ENCODE results near the gene CUX1.
A peak's percentile ranks its signal among the peaks of the same experiment; 100 is the strongest.
"Not testable (repeated sequence)": the region's sequence is repeated elsewhere in the genome, so short reads cannot be mapped to it uniquely, and the experiment has no call there.

Gene CUX1

GRCh38 chr7:101856473-101857357 lies 39.3 kb downstream of the CUX1 start:
- peak; percentile 68 for DNase-seq

GRCh38 chr7:101857358-101857811 lies 40.0 kb downstream of the CUX1 start:
- DNase-seq, result no peak

GRCh38 chr7:101858437-101859385 lies 41.3 kb downstream of the CUX1 start:
- DNase-seq, result no peak

- DNase-seq, result no peak
These were observed 42.1 kb downstream of the CUX1 start for GRCh38 chr7:101859411-101860106.

- DNase-seq, result no peak
These were observed 43.1 kb downstream of the CUX1 start for GRCh38 chr7:101860316-101861217.

GRCh38 chr7:101861218-101861775 lies 43.9 kb downstream of the CUX1 start:
- no peak for DNase-seq

GRCh38 chr7:101862280-101863220 lies 45.1 kb downstream of the CUX1 start:
- DNase-seq, result no peak

GRCh38 chr7:101863598-101863997 lies 46.2 kb downstream of the CUX1 start:
- DNase-seq, result no peak

- DNase-seq, result no peak
These were observed 46.6 kb downstream of the CUX1 start for GRCh38 chr7:101864039-101864438.

- DNase-seq, result no peak
These were observed 47.6 kb downstream of the CUX1 start for GRCh38 chr7:101865031-101865430.

GRCh38 chr7:101865455-101865854 lies 48.0 kb downstream of the CUX1 start:
- DNase-seq, result no peak

GRCh38 chr7:101866328-101866727 lies 48.9 kb downstream of the CUX1 start:
- DNase-seq, result no peak

GRCh38 chr7:101867265-101867664 lies 49.8 kb downstream of the CUX1 start:
- no peak for DNase-seq

GRCh38 chr7:101867681-101868080 lies 50.3 kb downstream of the CUX1 start:
- not testable (repeated sequence) for DNase-seq

- DNase-seq, result no peak
These were observed 50.9 kb downstream of the CUX1 start for GRCh38 chr7:101868191-101868950.

- DNase-seq, result no peak
These were observed 51.8 kb downstream of the CUX1 start for GRCh38 chr7:101869026-101869900.

- no peak for DNase-seq
These were observed 52.5 kb downstream of the CUX1 start for GRCh38 chr7:101869901-101870290.

- DNase-seq, result no peak
These were observed 53.1 kb downstream of the CUX1 start for GRCh38 chr7:101870361-101871062.

Data from activated naive CD4-positive, alpha-beta T cell treated with anti-CD3 and anti-CD28 coated beads, Interleukin-2, amount 50 U/mL, for 16 hours (primary cell).